Ovary (tissue), 3 donors: Measurements from ENCODE around the gene HSDL1.

Experiments used
- EP300 ChIP-seq: sonication (generic); formaldehyde crosslinking; IDR thresholded peaks from one replicate; pipeline ENCODE4 v1.6.1; 2017; ENCODE audit warnings: antibody characterized with exemption
- POLR2A ChIP-seq: fragments of 450-650 bp; IDR thresholded peaks from one replicate; pipeline ENCODE4 v1.6.1; 2017; ENCODE audit warnings: antibody characterized with exemption, mild to moderate bottlenecking, moderate library complexity
- TF ChIP-seq, protein P1 (sequence below), 3 donors: fragments of 450-650 bp in 2 of 3; fragments of 200-600 bp in 1 of 3; IDR thresholded peaks; one replicate each; pipeline versions ENCODE4 v1.5.1 to v1.8.0; 2016 to 2022; ENCODE audit warnings: antibody characterized with exemption in 3 of 3, mild to moderate bottlenecking in 1 of 3
- donor health status: DM: no; HTN: no; CAD: no.

DNA sequence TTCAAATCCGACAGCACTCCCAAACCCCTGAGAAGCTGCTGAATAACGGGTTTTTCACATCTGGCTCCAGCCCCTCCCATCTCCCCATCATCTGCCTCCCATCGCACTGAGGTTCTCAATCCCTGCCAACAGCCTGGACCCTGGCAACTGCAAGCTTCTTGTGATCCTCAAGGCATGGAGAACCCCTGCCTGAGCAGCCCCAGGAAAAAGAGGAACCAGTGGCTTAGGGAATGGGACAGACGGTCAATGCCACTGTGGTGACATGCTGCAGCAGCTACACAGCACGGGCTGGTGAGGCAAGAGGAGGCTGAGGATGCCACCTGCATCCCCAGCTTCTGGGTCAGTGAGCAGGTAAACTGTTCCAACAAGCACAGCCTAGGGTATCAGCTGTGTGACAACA, 25.0 kb downstream of the HSDL1 start:
- TF ChIP-seq, protein P1, sequence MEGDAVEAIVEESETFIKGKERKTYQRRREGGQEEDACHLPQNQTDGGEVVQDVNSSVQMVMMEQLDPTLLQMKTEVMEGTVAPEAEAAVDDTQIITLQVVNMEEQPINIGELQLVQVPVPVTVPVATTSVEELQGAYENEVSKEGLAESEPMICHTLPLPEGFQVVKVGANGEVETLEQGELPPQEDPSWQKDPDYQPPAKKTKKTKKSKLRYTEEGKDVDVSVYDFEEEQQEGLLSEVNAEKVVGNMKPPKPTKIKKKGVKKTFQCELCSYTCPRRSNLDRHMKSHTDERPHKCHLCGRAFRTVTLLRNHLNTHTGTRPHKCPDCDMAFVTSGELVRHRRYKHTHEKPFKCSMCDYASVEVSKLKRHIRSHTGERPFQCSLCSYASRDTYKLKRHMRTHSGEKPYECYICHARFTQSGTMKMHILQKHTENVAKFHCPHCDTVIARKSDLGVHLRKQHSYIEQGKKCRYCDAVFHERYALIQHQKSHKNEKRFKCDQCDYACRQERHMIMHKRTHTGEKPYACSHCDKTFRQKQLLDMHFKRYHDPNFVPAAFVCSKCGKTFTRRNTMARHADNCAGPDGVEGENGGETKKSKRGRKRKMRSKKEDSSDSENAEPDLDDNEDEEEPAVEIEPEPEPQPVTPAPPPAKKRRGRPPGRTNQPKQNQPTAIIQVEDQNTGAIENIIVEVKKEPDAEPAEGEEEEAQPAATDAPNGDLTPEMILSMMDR (IDR thresholded peaks at IDR 0.05): no peak
- TF ChIP-seq POLR2A (no peak), EP300 (no peak)
